Esophagus squamous epithelium (tissue), 4 donors: ENCODE measurements around the gene DMPK.

Experiments
- POLR2A ChIP-seq, 4 donors: fragments of 450-650 bp; IDR thresholded peaks; one replicate each; pipeline ENCODE4 v1.6.1; 2017; ENCODE audit warnings: antibody characterized with exemption in 4 of 4, mild to moderate bottlenecking in 4 of 4, moderate library complexity in 3 of 4
- TF ChIP-seq, protein P1 (sequence below), 6 experiments: fragments of 450-650 bp in 4 of 6; fragments of 200-600 bp in 2 of 6; sonication (generic) in 2 of 6; IDR thresholded peaks; one replicate each; pipeline ENCODE4 v1.5.1; 2016 to 2019; ENCODE audit warnings: antibody characterized with exemption in 6 of 6, mild to moderate bottlenecking in 4 of 6, moderate library complexity in 4 of 6

- TF ChIP-seq POLR2A (IDR thresholded peaks at IDR 0.05), result no peak
- TF ChIP-seq, protein P1, sequence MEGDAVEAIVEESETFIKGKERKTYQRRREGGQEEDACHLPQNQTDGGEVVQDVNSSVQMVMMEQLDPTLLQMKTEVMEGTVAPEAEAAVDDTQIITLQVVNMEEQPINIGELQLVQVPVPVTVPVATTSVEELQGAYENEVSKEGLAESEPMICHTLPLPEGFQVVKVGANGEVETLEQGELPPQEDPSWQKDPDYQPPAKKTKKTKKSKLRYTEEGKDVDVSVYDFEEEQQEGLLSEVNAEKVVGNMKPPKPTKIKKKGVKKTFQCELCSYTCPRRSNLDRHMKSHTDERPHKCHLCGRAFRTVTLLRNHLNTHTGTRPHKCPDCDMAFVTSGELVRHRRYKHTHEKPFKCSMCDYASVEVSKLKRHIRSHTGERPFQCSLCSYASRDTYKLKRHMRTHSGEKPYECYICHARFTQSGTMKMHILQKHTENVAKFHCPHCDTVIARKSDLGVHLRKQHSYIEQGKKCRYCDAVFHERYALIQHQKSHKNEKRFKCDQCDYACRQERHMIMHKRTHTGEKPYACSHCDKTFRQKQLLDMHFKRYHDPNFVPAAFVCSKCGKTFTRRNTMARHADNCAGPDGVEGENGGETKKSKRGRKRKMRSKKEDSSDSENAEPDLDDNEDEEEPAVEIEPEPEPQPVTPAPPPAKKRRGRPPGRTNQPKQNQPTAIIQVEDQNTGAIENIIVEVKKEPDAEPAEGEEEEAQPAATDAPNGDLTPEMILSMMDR (IDR thresholded peaks at IDR 0.05), result no peak
Observed at GRCh38 chr19:45746866-45747265, 35.4 kb downstream of the DMPK start.
